DND-41 (cell line): ENCODE measurements around the gene SOX12.

Experiments used
- CTCF ChIP-seq: IDR thresholded peaks from 2 replicates; pipeline ENCODE4 v1.5.1; 2012; ENCODE audit warnings: borderline replicate concordance, low read length, moderate library complexity, mild to moderate bottlenecking; ENCODE audit not compliant: poor library complexity, severe bottlenecking; ENCODE audit errors: extremely low read depth
- EZH2 ChIP-seq: IDR thresholded peaks from 3 replicates; pipeline ENCODE4 v1.6.1; 2012; ENCODE audit warnings: borderline replicate concordance, low read depth, mild to moderate bottlenecking, moderate library complexity, low read length, inconsistent platforms; ENCODE audit not compliant: severe bottlenecking

DNA sequence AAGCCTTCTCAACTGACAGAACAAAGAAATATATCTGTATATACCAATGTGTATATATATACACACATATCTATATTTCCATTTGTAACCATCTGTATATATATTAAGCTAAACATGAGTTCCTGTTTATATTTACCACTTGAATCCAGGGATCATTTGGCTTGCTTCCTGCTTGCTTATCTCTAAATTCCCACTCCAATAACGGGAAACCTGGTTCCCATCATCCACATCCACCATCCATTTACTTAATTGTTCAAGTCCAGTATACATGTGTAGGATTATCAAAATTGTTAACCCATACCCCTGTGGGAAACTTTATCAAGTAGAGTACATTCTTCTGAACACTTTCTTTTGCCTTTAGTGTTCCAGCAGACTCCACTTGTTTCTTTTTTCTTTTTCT, 12.5 kb upstream of the SOX12 start:
- TF ChIP-seq CTCF: no peak
- TF ChIP-seq EZH2: no peak
